ENCODE data around the gene DNAI7. TPM values are rescaled to one million over a fixed set of nuclear protein-coding genes. Genes with fewer than 3 reads are reported as not detected.

DNAI7 gene
- polyA plus RNA-seq, 1 of the 3 experiments (the other 2 are of a cell fraction) = 0.30 TPM

- peak; percentile 87 for TF ChIP-seq CTCF (IDR thresholded peaks at IDR 0.05)
- TF ChIP-seq RFX5 (IDR thresholded peaks at IDR 0.05; ENCODE audit: low read length) = no peak
- TF ChIP-seq GATA2 (CRISPR knock-in tag; IDR thresholded peaks at IDR 0.05) = no peak
- no peak for TF ChIP-seq TCF12 (IDR thresholded peaks at IDR 0.05)
- TF ChIP-seq ZBTB33 (IDR thresholded peaks at IDR 0.05; ENCODE audit: borderline replicate concordance, low read depth) = no peak
- TF ChIP-seq USF2 (IDR thresholded peaks at IDR 0.05; ENCODE audit: borderline replicate concordance, low read depth, low read length) = no peak
- TF ChIP-seq, protein P1, sequence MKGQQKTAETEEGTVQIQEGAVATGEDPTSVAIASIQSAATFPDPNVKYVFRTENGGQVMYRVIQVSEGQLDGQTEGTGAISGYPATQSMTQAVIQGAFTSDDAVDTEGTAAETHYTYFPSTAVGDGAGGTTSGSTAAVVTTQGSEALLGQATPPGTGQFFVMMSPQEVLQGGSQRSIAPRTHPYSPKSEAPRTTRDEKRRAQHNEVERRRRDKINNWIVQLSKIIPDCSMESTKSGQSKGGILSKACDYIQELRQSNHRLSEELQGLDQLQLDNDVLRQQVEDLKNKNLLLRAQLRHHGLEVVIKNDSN (IDR thresholded peaks at IDR 0.05; ENCODE audit: borderline replicate concordance, low read depth) = no peak
- no peak for TF ChIP-seq SIN3A (IDR thresholded peaks at IDR 0.05; ENCODE audit: borderline replicate concordance, low read depth, low read length)
- TF ChIP-seq IRF3 (IDR thresholded peaks at IDR 0.05; ENCODE audit: low read depth, low read length) = no peak
Measured at GRCh38 chr12:25241167-25242020, 46.4 kb upstream of the DNAI7 start (continued).

- ChIA-PET CTCF (interaction anchor here (1.0 to 2.4 kb wide), 3 partner anchors 14 to 110 kb away, joined by 3 to 11 read pairs (median 10); no protein-coding TSS in a partner anchor), POLR2A (no interaction called here)
- Histone ChIP-seq H3K4me3 (ENCODE audit: low read depth in 2 of 2, low read length in 1 of 2) (no peak overlapping the region), H3F3A (replicated peaks; ENCODE audit: insufficient read depth) (no peaks in the 10 kb centered on the region), H3K27me3 (ENCODE audit: insufficient read depth) (no peaks in the 10 kb centered on the region), H3K9me3 (no peaks in the 10 kb centered on the region), H3K4me1 (ENCODE audit: control insufficient read depth in 1 of 2, insufficient read depth in 2 of 2, low read depth in 1 of 2, low read length in 1 of 2) (peaks cover 0 to 2% of the 10 kb centered on the region in 2 experiments; a peak in 2 of 4 replicates), H3K9ac (no peak overlapping the region), H4K20me1 (ENCODE audit: insufficient read depth) (peaks cover 11% of the 10 kb centered on the region), H3K36me3 (replicated peaks in 1 of 2; ENCODE audit: control insufficient read depth in 1 of 2, insufficient read depth in 2 of 2, low read length in 1 of 2) (peaks cover 49 to 51% of the 10 kb centered on the region in 2 experiments), H3K27ac (ENCODE audit: low read depth in 2 of 2, low read length in 1 of 2) (no peak overlapping the region), H3K4me2 (no peak overlapping the region), H3K9me2 (no peaks in the 10 kb centered on the region), H3K79me2 (ENCODE audit: insufficient read depth) (peaks cover 90% of the 10 kb centered on the region), H2AFZ (ENCODE audit: low read depth) (no peak overlapping the region)
- TF ChIP-seq FOXM1 (IDR thresholded peaks at IDR 0.05; ENCODE audit: low read depth) = no peak
- no peak for DNase-seq
- 96% methylated on average over 4 of the region's 4 CpGs for WGBS (ENCODE audit: low lambda C conversion rate)
Measured at GRCh38 chr12:25236626-25237025, 41.7 kb upstream of the DNAI7 start.

Data from SK-N-SH (cell line).